Transverse colon (tissue), 3 donors: Measurements from ENCODE around the gene CHST13.

Experiments
- POLR2A ChIP-seq: fragments of 450-650 bp; IDR thresholded peaks from one replicate; pipeline ENCODE4 v1.6.1; 2016; ENCODE audit warnings: antibody characterized with exemption, mild to moderate bottlenecking, moderate library complexity
- TF ChIP-seq, protein P1 (sequence below), 5 experiments: fragments of 200-600 bp in 3 of 5; fragments of 450-650 bp in 2 of 5; sonication (generic) in 3 of 5; IDR thresholded peaks; 1 replicate in 2 of 5; 2 replicates in 3 of 5; pipeline ENCODE4 v1.5.1; 2016 to 2017; ENCODE audit warnings: antibody characterized with exemption in 5 of 5, inconsistent platforms in 3 of 5, mild to moderate bottlenecking in 2 of 5, moderate library complexity in 1 of 5

DNA sequence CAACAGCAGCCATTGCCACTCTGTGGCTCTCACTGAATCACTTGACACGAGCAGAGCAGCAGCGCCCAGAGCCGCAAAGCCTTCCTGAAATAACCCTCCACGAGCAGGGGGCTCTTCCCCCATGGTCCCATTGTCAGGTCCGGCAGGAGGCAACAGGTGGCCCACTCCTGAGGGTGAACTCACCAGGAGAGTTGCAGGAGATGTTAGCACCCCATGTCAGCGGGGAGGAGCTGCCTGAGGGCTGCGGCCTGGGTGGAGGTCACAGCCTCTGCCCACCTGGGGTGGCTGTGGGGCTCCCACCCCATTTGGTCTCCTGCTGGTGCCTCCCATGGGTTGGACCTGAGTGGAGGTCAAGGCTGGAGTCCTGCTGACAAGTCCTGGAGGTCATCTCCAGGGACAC is 47.1 kb downstream of the CHST13 start:
- TF ChIP-seq POLR2A = no peak
- TF ChIP-seq, protein P1, sequence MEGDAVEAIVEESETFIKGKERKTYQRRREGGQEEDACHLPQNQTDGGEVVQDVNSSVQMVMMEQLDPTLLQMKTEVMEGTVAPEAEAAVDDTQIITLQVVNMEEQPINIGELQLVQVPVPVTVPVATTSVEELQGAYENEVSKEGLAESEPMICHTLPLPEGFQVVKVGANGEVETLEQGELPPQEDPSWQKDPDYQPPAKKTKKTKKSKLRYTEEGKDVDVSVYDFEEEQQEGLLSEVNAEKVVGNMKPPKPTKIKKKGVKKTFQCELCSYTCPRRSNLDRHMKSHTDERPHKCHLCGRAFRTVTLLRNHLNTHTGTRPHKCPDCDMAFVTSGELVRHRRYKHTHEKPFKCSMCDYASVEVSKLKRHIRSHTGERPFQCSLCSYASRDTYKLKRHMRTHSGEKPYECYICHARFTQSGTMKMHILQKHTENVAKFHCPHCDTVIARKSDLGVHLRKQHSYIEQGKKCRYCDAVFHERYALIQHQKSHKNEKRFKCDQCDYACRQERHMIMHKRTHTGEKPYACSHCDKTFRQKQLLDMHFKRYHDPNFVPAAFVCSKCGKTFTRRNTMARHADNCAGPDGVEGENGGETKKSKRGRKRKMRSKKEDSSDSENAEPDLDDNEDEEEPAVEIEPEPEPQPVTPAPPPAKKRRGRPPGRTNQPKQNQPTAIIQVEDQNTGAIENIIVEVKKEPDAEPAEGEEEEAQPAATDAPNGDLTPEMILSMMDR (IDR thresholded peaks at IDR 0.05) = no peak
